LoVo (cell line): ENCODE results near the gene PIK3CD.

ENCODE experiments used
- DNase-seq: peaks from one replicate; pipeline ENCODE4 v3.0.0-alpha.2; 2016; ENCODE audit warnings: low spot score

PIK3CD gene

GRCh38 chr1:9651565-9652378 lies at the start of gene PIK3CD:
PIK3CD (plus strand) TSS chr1:9651731; CDS start chr1:9710456, 58,725 bp downstream.
- DNase-seq = no peak

GRCh38 chr1:9601942-9602793 lies 49.4 kb upstream of the PIK3CD start:
- no peak for DNase-seq

GRCh38 chr1:9602794-9603167 lies 48.8 kb upstream of the PIK3CD start:
- DNase-seq = no peak

GRCh38 chr1:9603307-9603706 lies 48.2 kb upstream of the PIK3CD start:
- no peak for DNase-seq

- no peak for DNase-seq
Measured at GRCh38 chr1:9603766-9604753, 47.5 kb upstream of the PIK3CD start.

GRCh38 chr1:9604836-9605235 lies 46.7 kb upstream of the PIK3CD start:
- no peak for DNase-seq

- no peak for DNase-seq
Measured at GRCh38 chr1:9605946-9606455, 45.5 kb upstream of the PIK3CD start.

GRCh38 chr1:9606458-9606857 lies 45.1 kb upstream of the PIK3CD start:
- no peak for DNase-seq

GRCh38 chr1:9606948-9607347 lies 44.6 kb upstream of the PIK3CD start:
- DNase-seq = no peak

GRCh38 chr1:9607352-9607751 lies 44.2 kb upstream of the PIK3CD start:
- DNase-seq = no peak

- DNase-seq = no peak
Measured at GRCh38 chr1:9609998-9610397, 41.5 kb upstream of the PIK3CD start.

GRCh38 chr1:9610548-9610947 lies 41.0 kb upstream of the PIK3CD start:
- no peak for DNase-seq

GRCh38 chr1:9611716-9612115 lies 39.8 kb upstream of the PIK3CD start:
- DNase-seq = no peak

- DNase-seq = no peak
Measured at GRCh38 chr1:9612162-9612845, 39.2 kb upstream of the PIK3CD start.

GRCh38 chr1:9612871-9613624 lies 38.5 kb upstream of the PIK3CD start:
- no peak for DNase-seq

- DNase-seq = no peak
Measured at GRCh38 chr1:9613625-9614299, 37.8 kb upstream of the PIK3CD start.

- peak; percentile 20 for DNase-seq
Measured at GRCh38 chr1:9615316-9616063, 36.0 kb upstream of the PIK3CD start.

GRCh38 chr1:9618909-9619679 lies 32.4 kb upstream of the PIK3CD start:
- no peak for DNase-seq
